Mammary epithelial cell (primary cell): ENCODE data around the gene FARS2.

Source experiments
- CTCF ChIP-seq, 2 donors: IDR thresholded peaks in 1 of 2; conservative IDR thresholded peaks in 1 of 2; 2 replicates each; pipeline ENCODE4 v1.5.1; 2011 to 2012; ENCODE audit warnings: inconsistent platforms in 2 of 2, low read length in 2 of 2, mild to moderate bottlenecking in 2 of 2, control low read depth in 1 of 2, low read depth in 1 of 2; ENCODE audit not compliant: insufficient read depth in 1 of 2; ENCODE audit errors: extremely low read depth in 1 of 2
- EZH2 ChIP-seq: IDR thresholded peaks from 2 replicates; pipeline ENCODE4 v1.6.1; 2012; ENCODE audit warnings: low read length, inconsistent platforms, borderline replicate concordance

GRCh38 chr6:5785249-5785648 lies 523.9 kb downstream of the FARS2 start:
- TF ChIP-seq CTCF (conservative IDR thresholded peaks at IDR 0.05 in 1 of 2, IDR thresholded peaks at IDR 0.05 in 1 of 2; ENCODE audit: extremely low read depth in 1 of 2, insufficient read depth in 1 of 2, low read depth in 1 of 2, low read length in 2 of 2) (no peak), EZH2 (no peak)
